HG03135 (cell line): ENCODE measurements around the gene MYO5A.
"Not testable (repeated sequence)": the region's sequence is repeated elsewhere in the genome, so short reads cannot be mapped to it uniquely, and the experiment has no call there.

Experiments used
- ATAC-seq: cut with Tn5 transposase; IDR thresholded peaks from one replicate; pipeline ENCODE4 v1.9.1; 2021; ENCODE audit warnings: mild to moderate bottlenecking, moderate library complexity; ENCODE audit not compliant: unreplicated experiment

The MYO5A gene

DNA sequence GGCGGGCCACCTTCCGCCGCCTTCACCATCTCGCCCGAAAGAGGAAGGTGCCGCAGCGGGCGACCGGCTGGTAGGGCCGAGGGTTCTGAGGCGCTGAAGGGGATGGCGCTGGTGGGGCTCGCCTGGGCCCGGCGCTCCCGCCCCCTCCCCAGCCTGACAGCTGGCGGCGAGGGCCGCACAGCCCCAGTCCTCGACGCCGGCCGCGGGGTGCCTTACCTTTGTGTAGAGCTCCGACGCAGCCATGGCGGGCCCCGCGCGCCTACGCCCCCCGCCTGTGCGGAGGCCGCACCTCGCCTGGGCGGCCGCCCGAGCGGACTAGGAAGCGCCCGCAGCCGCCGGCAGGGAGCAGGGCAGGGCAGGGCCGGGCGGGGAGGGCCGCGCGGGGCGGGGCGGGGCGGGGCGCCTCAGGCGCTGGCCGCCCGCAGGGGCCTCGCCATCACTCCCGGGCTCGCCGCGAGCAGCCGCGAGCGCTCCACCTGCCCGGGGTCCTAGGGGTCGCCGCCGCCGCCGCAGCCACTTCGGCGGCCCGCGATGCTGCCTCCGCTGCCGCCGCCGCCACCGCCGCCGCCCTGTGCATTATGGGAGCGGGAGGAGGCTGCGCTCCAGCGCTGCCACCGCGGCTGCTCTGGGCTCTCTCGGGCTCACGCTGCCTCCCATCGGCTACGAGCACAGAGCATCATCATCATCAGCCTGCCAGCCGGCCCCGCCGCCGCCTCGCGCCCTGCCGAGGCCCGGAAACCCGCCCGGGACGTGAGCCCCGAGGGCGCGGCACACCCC is at the start of gene MYO5A:
TSS of gene MYO5A (minus strand) at position 317 of the 777 bp plus-strand sequence. CDS start at position 243, 74 bp downstream.
- peak; percentile 80 for ATAC-seq

GRCh38 chr15:52576692-52577091 is 48.0 kb upstream of the MYO5A start:
- ATAC-seq: no peak

DNA sequence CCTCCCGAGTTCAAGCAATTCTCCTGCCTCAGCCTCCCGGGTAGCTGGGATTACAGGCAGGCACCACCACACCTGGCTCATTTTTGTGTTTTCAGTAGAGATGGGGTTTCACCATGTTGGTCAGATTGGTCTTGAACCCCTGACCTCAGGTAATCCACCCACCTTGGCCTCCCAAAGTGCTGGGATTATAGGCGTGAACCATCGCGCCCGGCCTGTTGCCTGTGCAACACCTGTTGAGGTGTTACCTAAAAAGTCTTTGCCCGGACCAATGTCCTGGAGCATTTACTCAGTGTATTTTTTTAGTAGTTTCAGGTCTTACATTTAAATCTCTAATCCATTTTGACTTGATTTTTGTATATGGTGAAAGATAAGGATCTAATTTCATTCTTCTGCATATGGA is 46.9 kb upstream of the MYO5A start:
- ATAC-seq: not testable (repeated sequence)

- ATAC-seq: no peak
Observed at GRCh38 chr15:52575072-52575471, 46.4 kb upstream of the MYO5A start.

- not testable (repeated sequence) for ATAC-seq
Observed at GRCh38 chr15:52574623-52575022, 45.9 kb upstream of the MYO5A start.

DNA sequence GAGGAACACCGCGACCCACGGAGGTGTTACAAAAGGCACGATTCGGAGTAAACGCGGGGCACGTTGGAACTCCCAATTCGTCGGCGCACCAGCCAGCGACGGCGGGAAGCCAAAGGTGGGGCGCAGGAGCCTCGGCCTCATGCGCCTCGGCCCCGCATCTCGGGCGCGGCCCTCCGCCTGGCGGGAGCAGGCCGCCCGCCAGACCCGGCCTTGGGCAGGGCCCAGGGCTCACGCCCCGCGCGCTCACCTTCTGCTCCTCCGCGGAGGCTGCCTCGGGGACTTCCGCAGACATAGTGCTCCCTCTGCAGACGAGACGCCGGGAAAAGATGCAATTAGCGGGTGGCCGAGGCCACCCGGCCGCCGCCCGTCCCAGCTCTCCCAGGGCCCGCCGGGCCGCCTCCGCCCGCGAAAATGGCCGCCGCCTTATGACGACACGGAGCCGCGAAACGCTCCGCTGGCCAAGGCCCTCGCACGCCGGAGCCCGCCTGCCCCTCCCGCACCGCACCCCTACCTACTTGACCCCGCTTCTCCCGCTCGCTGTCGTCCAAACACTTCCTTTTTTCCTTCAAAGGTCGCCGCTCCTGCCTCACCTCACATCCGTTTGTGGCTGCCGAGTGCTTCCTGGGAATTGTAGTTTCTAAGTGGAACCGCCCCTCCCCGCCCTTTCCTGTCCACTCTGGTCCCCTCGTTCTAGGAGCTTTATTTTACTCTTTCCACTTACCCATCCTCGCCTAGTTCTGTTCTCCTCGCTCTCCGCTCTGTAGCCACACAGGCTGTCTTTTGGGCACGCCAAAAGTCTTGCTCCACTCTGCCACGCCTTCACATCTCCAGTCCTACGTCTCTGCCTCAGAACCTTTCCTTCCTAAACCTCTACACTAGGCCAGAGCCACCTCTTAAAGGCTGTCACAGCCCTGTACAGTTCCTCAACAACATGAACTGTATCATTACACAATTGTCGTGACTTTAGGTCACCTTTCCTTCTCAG is 40.2 kb upstream of the MYO5A start, which contains the start of gene ARPP19:
TSS of gene ARPP19 (minus strand) at position 430 of the 985 bp plus-strand sequence. CDS start at position 292, 138 bp downstream.
- ATAC-seq: peak; percentile 73

DNA sequence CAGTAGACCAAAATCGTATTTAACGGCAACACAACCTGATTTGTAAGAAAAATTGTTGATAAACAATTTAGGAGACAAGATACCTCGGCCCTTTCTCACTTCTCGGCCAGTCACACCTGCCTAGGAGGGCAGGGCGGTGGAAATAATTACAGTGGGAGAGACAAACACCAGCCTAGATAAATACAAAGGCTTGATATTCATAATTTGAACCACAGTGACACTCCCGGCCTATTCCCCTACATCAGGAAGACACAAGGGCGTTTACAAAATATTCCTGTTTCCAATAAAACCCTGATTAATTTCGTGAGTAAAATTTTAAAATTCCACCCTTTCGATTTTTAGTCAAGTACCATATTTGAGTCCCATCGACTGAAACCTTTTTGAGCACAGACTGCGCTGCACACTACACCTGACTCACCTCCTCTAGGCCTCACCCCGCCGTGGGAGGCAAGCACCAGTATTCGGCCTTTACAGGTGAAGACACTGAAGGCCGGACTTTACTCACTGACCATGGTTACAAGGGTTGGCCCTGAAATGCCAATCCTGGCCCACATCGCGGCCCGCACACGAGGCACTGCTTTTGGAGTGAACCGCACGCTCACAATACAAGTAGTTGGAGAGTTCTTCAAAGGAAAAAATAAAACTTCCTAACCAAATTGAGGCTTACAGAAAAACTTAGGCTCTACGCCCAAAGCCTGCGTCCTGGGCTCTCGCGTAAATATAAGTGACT is 39.4 kb upstream of the MYO5A start:
- no peak for ATAC-seq

DNA sequence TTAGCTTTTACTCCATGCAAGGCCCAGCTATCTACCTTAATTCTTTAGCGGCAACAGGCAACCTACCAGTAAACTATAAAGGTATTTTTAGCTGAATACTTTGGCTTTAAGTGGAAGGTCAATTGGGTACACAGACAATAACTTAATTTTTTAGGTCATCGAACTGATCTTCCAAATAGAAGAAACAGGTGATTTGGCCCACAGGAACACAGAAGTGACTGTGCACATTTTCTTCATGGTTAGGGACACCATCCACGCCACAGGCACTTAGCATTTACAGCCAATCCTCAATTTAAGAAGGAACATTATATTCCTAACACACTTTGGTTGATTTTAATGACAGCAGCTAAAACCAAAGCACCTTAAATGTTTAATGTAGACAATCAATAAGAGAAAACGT is 38.2 kb upstream of the MYO5A start:
- ATAC-seq: no peak

GRCh38 chr15:52565417-52566358 is 37.0 kb upstream of the MYO5A start:
- peak; percentile 47 for ATAC-seq

- ATAC-seq: no peak
Observed at GRCh38 chr15:52563501-52564060, 34.9 kb upstream of the MYO5A start.

DNA sequence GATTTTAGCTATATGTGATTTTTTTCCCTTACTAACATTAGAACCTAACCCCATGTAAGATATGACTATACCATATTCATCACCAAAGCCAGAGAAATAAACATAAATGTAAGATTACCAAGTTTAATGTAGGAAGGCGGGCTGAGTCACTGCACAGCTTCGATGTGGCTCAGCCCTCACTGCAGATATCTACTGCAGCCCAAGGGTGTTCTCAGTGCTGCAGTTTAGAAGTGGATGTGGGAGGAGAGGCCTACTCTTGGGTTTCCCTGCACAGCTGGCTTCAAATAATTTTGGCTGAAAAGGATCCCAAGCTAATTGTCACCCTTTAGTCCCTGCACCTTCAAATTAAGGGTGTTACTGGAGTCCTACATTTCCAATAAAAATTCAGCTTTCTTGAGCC is 30.9 kb upstream of the MYO5A start:
- no peak for ATAC-seq

DNA sequence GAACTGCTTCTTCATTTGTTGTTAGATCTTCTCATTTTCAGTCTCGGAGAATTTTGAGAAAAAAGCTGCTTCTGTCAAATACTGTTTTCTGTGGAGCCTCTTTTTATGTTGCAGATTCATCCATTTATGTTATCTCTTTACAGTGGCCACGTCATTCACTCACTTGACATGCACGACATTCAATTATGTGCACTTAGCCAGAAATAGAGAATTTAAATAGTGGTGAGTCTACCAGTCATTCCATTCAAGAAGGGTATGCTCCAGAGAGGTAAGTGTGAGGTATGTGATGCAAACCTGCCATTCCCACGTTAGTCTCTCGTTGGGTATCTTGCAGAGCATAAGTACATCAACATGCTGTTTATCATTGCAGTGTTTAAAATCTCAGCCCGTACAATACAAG is 30.3 kb upstream of the MYO5A start:
- ATAC-seq: no peak

DNA sequence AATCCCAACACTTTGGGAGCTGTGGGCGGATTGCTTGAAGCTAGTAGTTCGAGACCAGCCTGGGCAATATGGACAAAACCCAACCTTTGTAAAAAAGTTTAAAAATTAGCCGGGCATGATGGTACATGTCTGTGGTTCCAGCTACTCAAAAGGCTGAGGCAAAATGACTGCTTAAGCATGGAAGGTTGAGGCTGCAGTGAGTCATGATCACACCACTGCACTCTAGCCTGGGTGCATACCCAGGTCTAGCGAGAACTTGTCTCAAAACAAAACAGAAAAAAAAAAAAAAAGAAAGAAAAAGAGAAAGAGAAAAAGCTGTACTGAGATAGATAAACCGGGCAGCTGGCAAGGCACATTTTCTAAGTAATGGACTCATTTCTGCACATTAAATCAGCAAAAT is 29.5 kb upstream of the MYO5A start:
- ATAC-seq: peak; percentile 78

- ATAC-seq: no peak
Observed at GRCh38 chr15:52557274-52557641, 28.6 kb upstream of the MYO5A start.

DNA sequence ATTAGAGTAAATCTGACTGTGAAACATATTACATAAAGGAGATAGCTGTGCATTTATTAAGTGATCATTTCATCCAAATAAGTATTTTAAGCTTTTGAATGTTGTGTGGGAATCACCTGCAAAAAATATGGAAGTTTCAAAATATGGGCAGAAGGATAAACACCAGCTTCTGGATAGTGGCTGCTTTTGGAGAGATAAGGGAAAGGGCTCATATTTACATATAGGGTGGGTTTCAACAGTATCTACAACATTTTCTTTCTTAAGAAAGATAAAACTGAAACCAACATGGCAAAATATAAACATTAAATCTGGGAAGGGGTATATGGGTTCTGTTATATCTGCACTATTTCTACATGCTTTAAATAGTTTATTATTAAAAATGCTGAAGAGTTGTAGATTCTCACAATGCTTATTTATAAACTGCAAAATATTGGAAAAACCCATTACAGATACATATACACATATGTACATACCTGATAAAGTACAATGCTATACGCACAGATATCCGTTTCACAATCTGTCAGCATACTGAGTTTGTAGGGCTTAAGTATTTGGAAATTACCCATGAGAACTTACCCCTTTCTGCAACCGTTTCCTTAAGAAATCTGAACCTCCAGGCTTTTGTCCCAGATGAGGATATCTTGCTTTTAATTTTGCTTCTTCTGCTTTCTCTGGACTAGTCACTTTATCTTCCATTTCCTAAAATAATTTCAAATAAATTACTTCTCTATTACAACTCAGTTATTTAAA is 28.0 kb upstream of the MYO5A start:
- ATAC-seq: no peak

DNA sequence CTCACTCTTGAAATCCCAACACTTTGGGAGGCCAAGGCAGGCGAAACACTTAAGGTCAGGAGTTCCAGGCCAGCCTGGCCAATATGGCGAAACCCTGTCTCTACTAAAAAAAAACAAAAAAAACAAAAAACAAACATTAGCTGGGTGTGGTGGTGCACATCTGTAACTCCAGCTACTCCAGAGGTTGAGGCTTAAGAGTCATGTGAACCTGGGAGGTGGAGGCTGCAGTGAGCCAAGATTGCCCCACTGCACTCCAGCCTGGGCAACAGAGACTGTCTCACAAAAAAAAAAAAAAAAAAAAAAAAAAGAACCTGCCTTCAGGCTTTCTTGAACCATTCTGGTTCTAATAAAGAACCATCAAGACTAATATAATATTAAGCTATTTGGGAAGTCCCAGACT is 23.6 kb upstream of the MYO5A start:
- ATAC-seq: no peak

- no peak for ATAC-seq
Observed at GRCh38 chr15:52551762-52552161, 23.1 kb upstream of the MYO5A start.

- not testable (repeated sequence) for ATAC-seq
Observed at GRCh38 chr15:52551186-52551585, 22.5 kb upstream of the MYO5A start.
